Activated CD4-positive, alpha-beta T cell treated with anti-CD3 and anti-CD28 coated beads for 36 hours (primary cell): ENCODE measurements around the gene PDE6G. TPM values are rescaled to one million over a fixed set of nuclear protein-coding genes. Genes with fewer than 3 reads are reported as not detected.
"Not testable (repeated sequence)": the region's sequence is repeated elsewhere in the genome, so short reads cannot be mapped to it uniquely, and the experiment has no call there.

Experiments used
- ATAC-seq: fragments of 200-7000 bp; cut with Tn5 transposase; one replicate; pipeline ENCODE4 v1.10.0; 2021; ENCODE audit warnings: mild to moderate bottlenecking, moderate library complexity
- CTCF ChIA-PET: fragments of 350-600 bp; sonication (Branson Sonifier 250); formaldehyde crosslinking; loops from one replicate; lab custom pipeline; 2021; ENCODE audit warnings: antibody characterized with exemption; lab: Charles Lee
- POLR2A ChIA-PET: fragments of 350-600 bp; sonication (Branson Sonifier 250); formaldehyde crosslinking; loops from one replicate; lab custom pipeline; 2021; ENCODE audit warnings: antibody characterized with exemption, inconsistent platforms; lab: Charles Lee
- DNase-seq: peaks from one replicate; pipeline ENCODE4 v3.0.0-alpha.2; 2020
- H3K27ac Mint-ChIP-seq: one replicate; pipeline ENCODE4 v1.8.0; 2021; ENCODE audit warnings: mixed read lengths
- H3K27me3 Mint-ChIP-seq: one replicate; pipeline ENCODE4 v1.8.0; 2021; ENCODE audit warnings: mixed read lengths
- H3K36me3 Mint-ChIP-seq: one replicate; pipeline ENCODE4 v1.8.0; 2021; ENCODE audit warnings: low read depth, mixed read lengths
- H3K4me1 Mint-ChIP-seq: one replicate; pipeline ENCODE4 v1.8.0; 2021; ENCODE audit warnings: mixed read lengths
- H3K4me3 Mint-ChIP-seq: one replicate; pipeline ENCODE4 v1.8.0; 2021; ENCODE audit warnings: mild to moderate bottlenecking, moderate library complexity, mixed read lengths
- H3K9me3 Mint-ChIP-seq: one replicate; pipeline ENCODE4 v1.8.0; 2021; ENCODE audit warnings: low read depth, mixed read lengths
- intact Hi-C, 2 experiments: fragments of 100-400 bp; cut with DNase I in 1 of 2; cut with micrococcal nuclease in 1 of 2; formaldehyde crosslinking; loops; one replicate each; pipeline versions ENCODE4 v1.14.2 to v1.15.1; 2022 to 2024; cut with DNase I, micrococcal nuclease
- total RNA-seq, 2 experiments: library from RNA; stranded (reverse); gene quantifications; one replicate each; pipeline ENCODE4 v1.2.3, GENCODE V29; 2021

PDE6G gene
- total RNA-seq, 2 experiments from 2014 or later: 1.4 to 2.5 TPM

DNA sequence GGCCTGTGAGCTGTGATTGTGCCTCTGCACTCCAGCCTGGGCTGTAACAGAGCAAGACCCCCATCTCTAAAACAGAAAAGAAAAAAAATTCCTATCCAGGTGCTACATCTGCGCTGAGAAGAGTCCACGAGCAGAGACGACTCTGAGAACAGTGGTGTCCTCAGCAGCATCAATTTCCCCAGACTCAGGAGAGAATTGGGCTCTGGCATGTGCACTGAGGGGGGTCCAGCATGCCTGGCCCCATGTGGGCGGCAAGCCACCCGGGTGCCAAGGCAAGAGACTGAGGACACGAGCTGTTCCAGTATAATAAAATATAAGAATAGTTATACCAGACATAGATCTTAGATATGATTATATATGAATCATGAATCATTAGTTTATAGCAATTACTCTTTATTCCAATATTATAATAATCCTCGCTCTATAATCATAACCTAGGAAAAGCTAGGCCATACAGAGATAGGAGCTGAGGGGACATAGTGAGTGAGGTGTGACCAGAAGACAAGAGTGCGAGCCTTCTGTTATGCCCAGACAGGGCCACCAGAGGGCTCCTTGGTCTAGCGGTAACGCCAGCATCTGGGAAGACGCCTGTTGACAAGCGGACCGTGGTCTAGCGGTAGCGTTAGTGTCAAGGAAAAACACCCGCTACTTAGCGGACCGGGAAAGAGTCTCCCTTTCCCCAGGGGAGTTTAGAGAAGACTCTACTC, 19.3 kb upstream of the PDE6G start:
- DNase-seq: peak; percentile 49
- not testable (repeated sequence) for H3K4me1 Mint-ChIP-seq

DNA sequence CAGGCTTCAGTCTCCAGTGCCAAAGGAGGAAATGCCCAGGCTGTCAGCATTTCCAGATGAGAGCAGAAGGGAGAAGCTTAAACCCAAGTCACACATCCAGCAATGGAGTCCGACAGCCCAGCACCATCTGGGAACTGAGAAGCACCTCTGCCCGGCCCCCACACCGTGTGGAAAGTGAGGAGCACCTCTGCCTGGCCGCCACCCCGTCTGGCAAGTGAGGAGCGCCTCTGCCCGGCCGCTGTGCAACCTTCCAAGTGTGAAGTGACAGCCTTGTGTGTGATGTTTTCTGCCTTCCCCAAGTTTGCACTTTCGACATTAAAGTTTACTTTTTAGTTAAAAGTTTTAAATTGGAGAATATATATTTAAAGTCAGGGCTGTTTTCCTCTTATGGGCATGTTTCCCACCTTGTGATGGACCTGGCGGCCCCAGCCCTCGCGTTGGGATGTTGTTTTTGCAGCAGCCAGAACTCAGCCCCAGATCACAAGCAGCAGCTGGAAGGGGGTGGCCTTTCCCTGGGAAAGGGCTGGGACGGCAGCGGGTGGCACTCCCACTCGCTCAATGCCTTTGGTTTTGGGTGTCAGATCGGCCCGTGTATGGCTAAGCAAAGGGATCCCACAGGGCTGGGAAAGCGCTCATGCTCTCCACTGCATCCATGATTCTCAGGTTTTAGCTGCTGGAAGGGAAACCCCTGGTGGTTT, 17.4 kb upstream of the PDE6G start:
- peaks cover 42% of the 10 kb centered on the region for H3K36me3 Mint-ChIP-seq
- DNase-seq (no peak), ATAC-seq (no peak)
- H3K27me3 Mint-ChIP-seq: no peaks in the 10 kb centered on the region
- CTCF ChIA-PET: interaction anchor here (0.5 to 0.7 kb wide), 2 partner anchors 35 to 100 kb away, joined by 3 to 4 read pairs; no protein-coding TSS in a partner anchor
- no peaks in the 10 kb centered on the region for H3K9me3 Mint-ChIP-seq
- POLR2A ChIA-PET: no interaction called here
- intact Hi-C loops: no loop called here
- no peak overlapping the region for H3K4me3 Mint-ChIP-seq
- no peak overlapping the region for H3K27ac Mint-ChIP-seq
- H3K4me1 Mint-ChIP-seq: peaks cover 6% of the 10 kb centered on the region

More for the DNA sequence above, 19.3 kb upstream of the PDE6G start:
- H3K4me3 Mint-ChIP-seq, ATAC-seq, H3K27ac Mint-ChIP-seq, H3K9me3 Mint-ChIP-seq, H3K27me3 Mint-ChIP-seq: not testable (repeated sequence)
- intact Hi-C loops: loop anchor here in 1 of 2 experiments (5.0 kb wide), 1 partner anchor 37 kb away; the partner anchor contains the start of gene SLC25A10
- ChIA-PET CTCF (interaction anchor here (0.6 to 1.8 kb wide), 5 partner anchors 9 to 305 kb away, joined by 3 to 6 read pairs (median 3); partner anchors contain the start of gene CCDC137), POLR2A (interaction anchor here (0.7 to 1.1 kb wide), 2 partner anchors 8 to 37 kb away, joined by 3 read pairs; partner anchors contain the start of genes ARL16 and HGS)
- H3K36me3 Mint-ChIP-seq: peaks cover 30% of the 10 kb centered on the region

GRCh38 chr17:81672954-81673353, 16.6 kb upstream of the PDE6G start:
- H3K36me3 Mint-ChIP-seq: peaks cover 48% of the 10 kb centered on the region
- no peak overlapping the region for H3K27ac Mint-ChIP-seq
- intact Hi-C loops: no loop called here
- H3K4me3 Mint-ChIP-seq: no peak overlapping the region
- ATAC-seq (no peak), DNase-seq (no peak)
- ChIA-PET POLR2A (no interaction called here), CTCF (no interaction called here)
- H3K9me3 Mint-ChIP-seq: no peaks in the 10 kb centered on the region
- peaks cover 12% of the 10 kb centered on the region for H3K4me1 Mint-ChIP-seq
- H3K27me3 Mint-ChIP-seq: no peaks in the 10 kb centered on the region

DNA sequence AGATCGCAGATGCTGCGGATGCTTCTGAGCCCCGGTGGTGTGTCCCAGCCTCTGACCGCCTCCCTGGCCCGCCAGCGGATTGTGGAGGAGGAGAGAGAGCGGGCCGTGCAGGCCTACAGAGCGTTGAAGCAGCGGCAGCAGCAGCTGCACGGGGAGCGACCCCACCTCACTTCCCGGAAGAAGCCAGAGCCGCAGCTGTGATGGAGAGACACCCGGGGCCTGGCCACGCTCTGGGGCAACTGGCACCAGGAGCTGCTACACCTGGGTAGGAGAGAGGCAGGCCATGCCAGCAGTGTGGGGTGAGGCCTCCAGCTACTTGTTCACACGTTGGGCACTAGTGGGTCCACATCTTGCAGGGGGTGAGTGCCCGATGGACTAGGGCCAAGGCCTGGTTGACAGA, 16.2 kb upstream of the PDE6G start:
- Mint-ChIP-seq H3K27me3 (no peaks in the 10 kb centered on the region), H3K27ac (no peak overlapping the region)
- POLR2A ChIA-PET: no interaction called here

GRCh38 chr17:81667754-81668153, 11.4 kb upstream of the PDE6G start:
- H3K36me3 Mint-ChIP-seq: peaks cover 58% of the 10 kb centered on the region
- peak overlapping the region; percentile 91 for H3K4me3 Mint-ChIP-seq
- POLR2A ChIA-PET: no interaction called here
- CTCF ChIA-PET: interaction anchor here (0.6 to 1.5 kb wide), 2 partner anchors 11 to 166 kb away, joined by 3 to 5 read pairs; no protein-coding TSS in a partner anchor
- ATAC-seq (no peak), DNase-seq (peak; percentile 61)
- intact Hi-C loops: loop anchor here (2.0 to 5.0 kb wide), 4 partner anchors 15 to 445 kb away; partner anchors contain the start of genes ARL16 (in 1 of the 2), CEP131 (in 1 of the 2), MRPL12 (in 1 of the 2) and P4HB (in 1 of the 2)
- H3K9me3 Mint-ChIP-seq: no peaks in the 10 kb centered on the region
- H3K27ac Mint-ChIP-seq: peak overlapping the region; percentile 88
- H3K27me3 Mint-ChIP-seq: no peaks in the 10 kb centered on the region
- H3K4me1 Mint-ChIP-seq: peaks cover 49% of the 10 kb centered on the region

More for the DNA sequence above, 16.2 kb upstream of the PDE6G start:
- intact Hi-C loops: no loop called here
- CTCF ChIA-PET: no interaction called here
- DNase-seq: no peak
- no peak for ATAC-seq
- no peaks in the 10 kb centered on the region for H3K9me3 Mint-ChIP-seq
- H3K4me3 Mint-ChIP-seq: no peak overlapping the region
- peaks cover 52% of the 10 kb centered on the region for H3K36me3 Mint-ChIP-seq
- peaks cover 17% of the 10 kb centered on the region for H3K4me1 Mint-ChIP-seq

DNA sequence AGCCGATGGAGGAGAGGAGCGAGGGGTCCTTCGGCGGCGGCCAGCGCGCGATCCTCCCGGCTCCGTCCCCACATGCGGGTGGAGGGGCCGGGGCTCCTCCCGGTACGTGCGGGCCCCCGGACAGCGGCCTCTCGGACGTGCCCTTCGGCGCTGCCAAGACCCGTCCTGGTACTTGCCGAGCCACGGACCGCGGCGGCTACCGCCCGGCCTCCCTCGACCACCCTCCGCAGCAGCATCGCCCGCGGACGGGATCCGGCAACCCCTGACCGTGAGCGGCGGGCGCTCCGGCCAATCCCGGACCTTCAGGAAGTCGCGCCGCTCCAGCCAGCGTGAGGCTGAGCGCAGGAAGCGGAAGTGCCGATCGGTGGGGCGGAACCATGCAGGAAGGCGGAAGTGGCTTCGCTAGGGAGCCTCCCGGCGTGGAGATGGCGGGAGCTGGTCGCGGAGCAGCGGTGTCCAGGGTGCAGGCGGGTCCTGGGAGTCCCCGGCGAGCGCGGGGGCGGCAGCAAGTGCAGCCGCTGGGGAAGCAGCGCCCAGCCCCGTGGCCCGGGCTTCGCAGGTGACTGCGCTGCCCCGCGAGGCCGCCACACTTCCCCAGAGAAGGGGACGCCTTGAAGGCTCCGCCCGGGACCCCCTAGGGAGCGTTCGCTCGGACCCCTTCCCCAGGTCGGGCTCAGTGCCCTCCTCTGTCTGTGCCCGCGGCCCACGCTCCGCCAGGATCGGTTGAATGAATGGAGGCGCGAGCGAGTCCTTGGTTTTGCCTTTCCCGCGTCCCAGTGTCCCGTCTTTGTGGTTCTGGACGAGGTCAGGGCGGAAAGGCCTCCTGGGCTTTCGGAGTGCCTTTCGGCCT, 10.2 kb upstream of the PDE6G start, which contains the start of the genes CCDC137 and OXLD1:
TSS of gene CCDC137 (plus strand) at position 396 of the 850 bp plus-strand sequence. CDS start at position 426, 30 bp downstream.
TSS of gene OXLD1 (minus strand) at position 264 of the 850 bp plus-strand sequence. CDS start at position 236, 28 bp downstream.
- peak within 1 kb of the TSS; percentile 91 for H3K4me3 Mint-ChIP-seq
- DNase-seq (peak; percentile 97), ATAC-seq (peak; percentile 91)
- ChIA-PET POLR2A (interaction anchor here (0.6 to 1.5 kb wide), 3 partner anchors 17 to 37 kb away, joined by 4 to 7 read pairs (median 6); partner anchors contain the start of genes ARL16, HGS and MRPL12), CTCF (interaction anchor here (0.5 to 0.6 kb wide), 3 partner anchors 9 to 186 kb away, joined by 3 read pairs; no protein-coding TSS in a partner anchor)
- H3K27me3 Mint-ChIP-seq: no peaks in the 10 kb centered on the region
- H3K27ac Mint-ChIP-seq: peak within 1 kb of the TSS; percentile 97
- peaks cover 53% of the 10 kb centered on the region for H3K4me1 Mint-ChIP-seq
- no peaks in the 10 kb centered on the region for H3K9me3 Mint-ChIP-seq
- intact Hi-C loops: loop anchor here (1.0 to 5.0 kb wide), 12 partner anchors 17 to 444 kb away; partner anchors contain the start of genes MRPL12 (in 2 of the 2), P4HB (in 2 of the 2), ALYREF (in 1 of the 2) and ANAPC11 (in 1 of the 2)
- H3K36me3 Mint-ChIP-seq: peaks cover 46% of the 10 kb centered on the region

GRCh38 chr17:81666092-81666341, 9.7 kb upstream of the PDE6G start:
- Mint-ChIP-seq H3K27me3 (no peaks in the 10 kb centered on the region), H3K9me3 (no peaks in the 10 kb centered on the region), H3K27ac (peak overlapping the region; percentile 97), H3K4me3 (peak overlapping the region; percentile 91), H3K4me1 (peaks cover 53% of the 10 kb centered on the region), H3K36me3 (peaks cover 41% of the 10 kb centered on the region)
- ChIA-PET CTCF (interaction anchor here (0.5 to 0.6 kb wide), 2 partner anchors 10 to 187 kb away, joined by 3 read pairs; no protein-coding TSS in a partner anchor), POLR2A (interaction anchor here (0.7 to 1.5 kb wide), 4 partner anchors 18 to 148 kb away, joined by 3 to 7 read pairs (median 4); partner anchors contain the start of genes ARL16 and HGS)
- DNase-seq (peak; percentile 48), ATAC-seq (peak; percentile 15)
- intact Hi-C loops: loop anchor here (1.0 to 5.0 kb wide), 12 partner anchors 17 to 443 kb away; partner anchors contain the start of genes MRPL12 (in 2 of the 2), P4HB (in 2 of the 2), ALYREF (in 1 of the 2) and ANAPC11 (in 1 of the 2)

DNA sequence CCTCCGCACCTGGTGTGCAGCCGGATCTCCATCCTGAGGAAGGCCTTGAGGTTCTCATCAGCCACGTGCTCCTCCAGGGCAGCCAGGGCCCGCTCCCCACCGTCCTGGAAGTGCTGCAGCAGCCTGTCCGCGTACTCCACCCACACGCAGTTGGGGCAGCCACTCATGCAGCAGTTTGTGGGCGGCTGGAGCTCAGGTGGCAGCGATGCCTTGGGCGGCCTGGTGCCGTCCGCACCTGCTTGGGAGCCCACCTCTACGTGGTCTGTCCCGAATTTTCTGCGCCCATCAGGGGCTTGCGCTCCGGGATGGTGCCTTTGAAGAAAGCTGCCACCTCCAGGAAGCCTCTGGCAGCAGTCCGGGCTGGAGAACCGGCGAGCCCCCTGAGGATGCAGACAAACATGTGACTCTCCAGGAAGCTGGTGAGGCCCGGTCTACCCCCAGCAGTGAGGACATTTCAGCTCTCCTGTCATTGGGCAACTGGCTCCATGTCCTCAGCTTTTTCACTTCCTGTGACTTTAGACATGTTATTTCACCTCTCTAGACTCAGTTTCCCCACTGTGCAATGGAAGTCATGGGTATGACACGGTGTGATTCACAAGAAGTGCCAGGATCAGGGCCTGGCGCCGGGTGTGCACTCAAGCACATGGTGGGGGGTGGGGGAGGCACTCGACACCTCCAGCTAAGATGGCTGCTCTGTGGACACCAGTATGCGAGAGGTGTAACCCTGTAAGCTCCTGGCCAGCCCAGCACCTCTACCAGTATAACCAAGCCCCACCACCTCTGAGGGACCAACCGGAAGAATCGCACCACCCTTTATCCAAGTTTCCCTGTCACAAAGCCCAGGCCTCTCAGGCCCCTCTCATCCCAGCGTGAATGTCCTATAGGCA, 9.1 kb upstream of the PDE6G start:
- peak; percentile 81 for DNase-seq
- Mint-ChIP-seq H3K4me3 (peak overlapping the region; percentile 91), H3K36me3 (peaks cover 41% of the 10 kb centered on the region), H3K27me3 (no peaks in the 10 kb centered on the region), H3K9me3 (no peaks in the 10 kb centered on the region), H3K27ac (peak overlapping the region; percentile 97), H3K4me1 (peaks cover 53% of the 10 kb centered on the region)
- ATAC-seq: peak; percentile 53
- ChIA-PET POLR2A (interaction anchor here (0.7 to 1.5 kb wide), 4 partner anchors 18 to 148 kb away, joined by 3 to 6 read pairs (median 3); partner anchors contain the start of genes ARL16 and HGS), CTCF (interaction anchor here (0.5 to 0.9 kb wide), 5 partner anchors 10 to 636 kb away, joined by 3 read pairs; no protein-coding TSS in a partner anchor)
- intact Hi-C loops: loop anchor here (1.0 to 5.0 kb wide), 13 partner anchors 18 to 443 kb away; partner anchors contain the start of genes MRPL12 (in 2 of the 2), NPLOC4 (in 2 of the 2), P4HB (in 2 of the 2) and TSPAN10 (in 2 of the 2)

DNA sequence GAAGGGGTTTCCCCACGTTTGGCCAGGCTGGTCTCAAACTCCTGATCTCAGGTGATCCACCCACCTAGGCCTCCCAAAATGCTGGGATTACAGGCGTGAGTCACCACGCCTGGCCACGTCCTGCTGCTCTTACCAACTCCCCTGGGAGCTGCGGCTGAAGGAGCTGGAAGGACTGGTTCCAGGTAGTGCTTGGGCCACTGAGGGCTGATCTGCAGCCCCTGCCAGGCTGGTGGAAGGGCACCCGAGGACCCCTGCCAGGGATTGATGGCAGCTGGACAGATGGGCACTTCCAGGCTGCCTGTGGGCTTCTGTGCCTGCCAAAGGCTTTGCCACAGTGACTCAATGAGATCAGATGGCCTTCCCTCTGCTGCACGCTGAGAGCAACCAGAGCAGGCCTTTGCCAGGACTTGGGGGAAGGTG, 7.7 kb upstream of the PDE6G start:
- H3K4me3 Mint-ChIP-seq: no peak overlapping the region
- DNase-seq (peak; percentile 28), ATAC-seq (no peak)
- H3K27ac Mint-ChIP-seq: peak overlapping the region; percentile 97
- POLR2A ChIA-PET: interaction anchor here (0.6 kb wide), 1 partner anchor 869 kb away, joined by 3 read pairs; no protein-coding TSS in a partner anchor
- H3K36me3 Mint-ChIP-seq: peaks cover 29% of the 10 kb centered on the region
- CTCF ChIA-PET: interaction anchor here (1.1 kb wide), 1 partner anchor 12 kb away, joined by 6 read pairs; no protein-coding TSS in a partner anchor
- H3K27me3 Mint-ChIP-seq: no peaks in the 10 kb centered on the region
- H3K9me3 Mint-ChIP-seq: no peaks in the 10 kb centered on the region
- intact Hi-C loops: loop anchor here in 1 of 2 experiments (2.0 kb wide), 1 partner anchor 27 kb away; the partner anchor contains the start of genes NPLOC4 and TSPAN10
- peaks cover 49% of the 10 kb centered on the region for H3K4me1 Mint-ChIP-seq
